HepG2 (cell line): ENCODE measurements around the gene UACA. TPM values are rescaled to one million over a fixed set of nuclear protein-coding genes. Genes with fewer than 3 reads are reported as not detected.
A peak's percentile ranks its signal among the peaks of the same experiment; 100 is the strongest.

Source experiments
- HNRNPL ChIP-seq: fragments of 200-400 bp; formaldehyde crosslinking; IDR thresholded peaks from 2 replicates; pipeline ENCODE4 v1.6.1; 2017; ENCODE audit warnings: mild to moderate bottlenecking, low read depth, low read length
- KMT2B ChIP-seq: IDR thresholded peaks from 2 replicates; pipeline ENCODE4 v1.6.1; 2016; ENCODE audit warnings: missing genetic modification reagents, missing compliant biosample characterization
- SOX6 ChIP-seq, 2 experiments: fragments of 450-650 bp in 1 of 2; sonication (generic) in 1 of 2; formaldehyde crosslinking in 1 of 2; IDR thresholded peaks; 2 replicates each; pipeline versions ENCODE4 v1.4.0 to v1.6.1; 2017 to 2020; ENCODE audit warnings: antibody characterized with exemption in 1 of 2, mild to moderate bottlenecking in 1 of 2, missing genetic modification reagents in 1 of 2
- ZBTB39 ChIP-seq: sonication (generic); formaldehyde crosslinking; IDR thresholded peaks from 2 replicates; pipeline ENCODE4 v1.5.0; 2020; ENCODE audit warnings: missing genetic modification reagents
- ZNF280B ChIP-seq: sonication (generic); formaldehyde crosslinking; IDR thresholded peaks from 2 replicates; pipeline ENCODE4 v1.5.0; 2020; ENCODE audit warnings: missing genetic modification reagents, mild to moderate bottlenecking, borderline replicate concordance
- ZNF703 ChIP-seq: sonication (generic); formaldehyde crosslinking; IDR thresholded peaks from 2 replicates; pipeline ENCODE4 v1.5.1; 2020; ENCODE audit warnings: missing genetic modification reagents, mild to moderate bottlenecking, moderate library complexity, borderline replicate concordance
- ZSCAN20 ChIP-seq: sonication (generic); formaldehyde crosslinking; IDR thresholded peaks from 2 replicates; pipeline ENCODE4 v1.4.0; 2020; ENCODE audit warnings: missing genetic modification reagents, mild to moderate bottlenecking, borderline replicate concordance
- ZSCAN21 ChIP-seq: sonication (generic); formaldehyde crosslinking; IDR thresholded peaks from 2 replicates; pipeline ENCODE4 v1.8.0; 2022; ENCODE audit warnings: mild to moderate bottlenecking, missing genetic modification reagents, moderate library complexity, borderline replicate concordance
- polyA plus RNA-seq, 8 experiments: library from polyadenylated mRNA; depleted of rRNA in 3 of 8; stranded (reverse) in 7 of 8; unstranded in 1 of 8; fragments of >200 nt; fragmentation: Illumina TruSeq in 4 of 8; extraction: Trizol in 4 of 8; gene quantifications; 2 replicates each; pipeline versions ENCODE4 v1.2.1 to v1.2.3, GENCODE V29; 2011 to 2016; ENCODE audit warnings: low read depth in 4 of 8, missing spikeins in 1 of 8, mixed read lengths in 1 of 8; ENCODE audit not compliant: insufficient read depth in 1 of 8
- total RNA-seq, 5 experiments: library from RNA; depleted of rRNA; stranded (reverse); fragments of >200 nt; fragmentation: Illumina TruSeq; extraction: Trizol; gene quantifications; 2 replicates each; pipeline ENCODE4 v1.2.3, GENCODE V29; 2016; ENCODE audit warnings: low read depth in 1 of 5

Gene UACA
- total and polyA plus RNA-seq, 2 of the 13 experiments (the other 11 are each of a cell fraction or from before 2014, with no cell fraction given), result 17.8 to 39.2 TPM

GRCh38 chr15:70762469-70763119 lies 764 bp downstream of the UACA start (continued):
- TF ChIP-seq ZNF280B (CRISPR knock-in tag) (peak; percentile 62; the same call in 1 of the 2 replicates), SOX6 (IDR thresholded peaks at IDR 0.05) (no peak), SOX6 (CRISPR knock-in tag; IDR thresholded peaks at IDR 0.05) (0 out of 2 replicates have a peak, but pooled peaks have one; percentile 12), ZSCAN20 (CRISPR knock-in tag) (0 out of 2 replicates have a peak, but pooled peaks have one; percentile 11), ZBTB39 (CRISPR knock-in tag) (0 out of 2 replicates have a peak, but pooled peaks have one; percentile 53), ZSCAN21 (CRISPR knock-in tag) (0 out of 2 replicates have a peak, but pooled peaks have one; percentile 18), HNRNPL (peak; percentile 63; the same call in 1 of the 2 replicates), KMT2B (CRISPR knock-in tag) (peak; percentile 17; the same call in 1 of the 2 replicates), ZNF703 (CRISPR knock-in tag) (no peak)
- TF ChIP-seq, all 625 proteins: peak for 59
